Activated CD4-positive, alpha-beta memory T cell treated with anti-CD3 and anti-CD28 coated beads, Interleukin-2, amount 10 ng/mL, durations not matched to agents 7 days and 5 days (primary cell): ENCODE measurements around the gene SF3B4. TPM values are rescaled to one million over a fixed set of nuclear protein-coding genes. Genes with fewer than 3 reads are reported as not detected.
A peak's percentile ranks its signal among the peaks of the same experiment; 100 is the strongest.

Experiments
- CTCF ChIA-PET: fragments of 350-600 bp; sonication (Branson Sonifier 250); formaldehyde crosslinking; loops from one replicate; lab custom pipeline; 2021; ENCODE audit warnings: antibody characterized with exemption, inconsistent platforms; lab: Charles Lee
- POLR2A ChIA-PET: fragments of 350-600 bp; sonication (Branson Sonifier 250); formaldehyde crosslinking; loops from one replicate; lab custom pipeline; 2021; ENCODE audit warnings: antibody characterized with exemption; lab: Charles Lee
- DNase-seq: peaks from one replicate; pipeline ENCODE4 v3.0.0-alpha.2; 2020
- H3K27ac Mint-ChIP-seq: one replicate; pipeline ENCODE4 v1.8.0; 2021; ENCODE audit warnings: mild to moderate bottlenecking, mixed read lengths
- H3K27me3 Mint-ChIP-seq: one replicate; pipeline ENCODE4 v1.8.0; 2021; ENCODE audit warnings: mixed read lengths
- H3K36me3 Mint-ChIP-seq: one replicate; pipeline ENCODE4 v1.8.0; 2021; ENCODE audit warnings: low read depth, mixed read lengths
- H3K4me1 Mint-ChIP-seq: one replicate; pipeline ENCODE4 v1.8.0; 2021; ENCODE audit warnings: mixed read lengths
- H3K4me3 Mint-ChIP-seq: one replicate; pipeline ENCODE4 v1.8.0; 2021; ENCODE audit warnings: mild to moderate bottlenecking, mixed read lengths
- H3K9me3 Mint-ChIP-seq: one replicate; pipeline ENCODE4 v1.8.0; 2021; ENCODE audit warnings: mixed read lengths
- total RNA-seq, 2 experiments: library from RNA; stranded (reverse); gene quantifications; one replicate each; pipeline ENCODE4 v1.2.3, GENCODE V29; 2021

The SF3B4 gene
- total RNA-seq, 2 experiments from 2014 or later = 82.3 to 84.3 TPM

- POLR2A ChIA-PET = interaction anchor here (0.8 to 6.9 kb wide), 33 partner anchors 8 to 694 kb away, joined by 3 to 314 read pairs (median 12); partner anchors contain the start of genes ANP32E, BOLA1, MCL1 and MTMR11
- H3K36me3 Mint-ChIP-seq = no peaks in the 10 kb centered on the region
- H3K9me3 Mint-ChIP-seq = no peaks in the 10 kb centered on the region
- H3K4me3 Mint-ChIP-seq = no peak overlapping the region
- peak; percentile 83 for DNase-seq
- peaks cover 17% of the 10 kb centered on the region for H3K4me1 Mint-ChIP-seq
- H3K27ac Mint-ChIP-seq = no peak overlapping the region
- CTCF ChIA-PET = interaction anchor here (0.8 to 4.6 kb wide), 5 partner anchors 43 to 302 kb away, joined by 3 to 47 read pairs (median 3); partner anchors contain the start of gene PLEKHO1
- H3K27me3 Mint-ChIP-seq = no peaks in the 10 kb centered on the region
These were observed 42.1 kb downstream of the SF3B4 start for GRCh38 chr1:149885339-149886120.

GRCh38 chr1:149884433-149885338 lies 42.9 kb downstream of the SF3B4 start:
- ChIA-PET CTCF (interaction anchor here (0.8 to 1.4 kb wide), 3 partner anchors 43 to 302 kb away, joined by 3 to 6 read pairs (median 3); no protein-coding TSS in a partner anchor), POLR2A (interaction anchor here (0.8 to 6.9 kb wide), 24 partner anchors 7 to 744 kb away, joined by 3 to 314 read pairs (median 20); partner anchors contain the start of genes ANP32E, BOLA1, MTMR11 and OTUD7B)
- Mint-ChIP-seq H3K36me3 (no peaks in the 10 kb centered on the region), H3K27ac (no peak overlapping the region), H3K4me1 (peaks cover 18% of the 10 kb centered on the region), H3K9me3 (no peaks in the 10 kb centered on the region), H3K27me3 (no peaks in the 10 kb centered on the region), H3K4me3 (no peak overlapping the region)
- peak; percentile 45 for DNase-seq

GRCh38 chr1:149883598-149884247 lies 43.9 kb downstream of the SF3B4 start:
- DNase-seq = no peak
- peak overlapping the region; percentile 1 for H3K4me3 Mint-ChIP-seq
- H3K27ac Mint-ChIP-seq = no peak overlapping the region
- no peaks in the 10 kb centered on the region for H3K36me3 Mint-ChIP-seq
- ChIA-PET CTCF (interaction anchor here (1.4 kb wide), 1 partner anchor 303 kb away, joined by 6 read pairs; no protein-coding TSS in a partner anchor), POLR2A (interaction anchor here (1.2 to 6.9 kb wide), 13 partner anchors 10 to 745 kb away, joined by 3 to 314 read pairs (median 70); partner anchors contain the start of genes ANP32E, BOLA1, MTMR11 and OTUD7B)
- H3K4me1 Mint-ChIP-seq = peaks cover 26% of the 10 kb centered on the region
- H3K9me3 Mint-ChIP-seq = no peaks in the 10 kb centered on the region
- no peaks in the 10 kb centered on the region for H3K27me3 Mint-ChIP-seq

- peak overlapping the region; percentile 5 for H3K27ac Mint-ChIP-seq
- CTCF ChIA-PET = no interaction called here
- no peaks in the 10 kb centered on the region for H3K36me3 Mint-ChIP-seq
- no peak for DNase-seq
- H3K4me1 Mint-ChIP-seq = peaks cover 29% of the 10 kb centered on the region
- POLR2A ChIA-PET = no interaction called here
- no peaks in the 10 kb centered on the region for H3K9me3 Mint-ChIP-seq
- no peaks in the 10 kb centered on the region for H3K27me3 Mint-ChIP-seq
- H3K4me3 Mint-ChIP-seq = no peak overlapping the region
These were observed 45.7 kb downstream of the SF3B4 start for GRCh38 chr1:149881876-149882275.

- ChIA-PET POLR2A (interaction anchor here (1.8 kb wide), 1 partner anchor 8 kb away, joined by 13 read pairs; a partner anchor contains a TSS), CTCF (no interaction called here)
These were observed 48.0 kb downstream of the SF3B4 start for GRCh38 chr1:149879556-149879955.

GRCh38 chr1:149877211-149877946 lies 50.2 kb downstream of the SF3B4 start:
- no peaks in the 10 kb centered on the region for H3K9me3 Mint-ChIP-seq
- no peak overlapping the region for H3K27ac Mint-ChIP-seq
- POLR2A ChIA-PET = interaction anchor here (1.8 to 2.1 kb wide), 2 partner anchors 8 to 10 kb away, joined by 8 to 20 read pairs; a partner anchor contains a TSS
- H3K36me3 Mint-ChIP-seq = no peaks in the 10 kb centered on the region
- CTCF ChIA-PET = no interaction called here
- H3K27me3 Mint-ChIP-seq = no peaks in the 10 kb centered on the region
- peaks cover 27% of the 10 kb centered on the region for H3K4me1 Mint-ChIP-seq
- DNase-seq = no peak
- no peak overlapping the region for H3K4me3 Mint-ChIP-seq

More at GRCh38 chr1:149879556-149879955, 48.0 kb downstream of the SF3B4 start:
- Mint-ChIP-seq H3K4me1 (peaks cover 29% of the 10 kb centered on the region), H3K36me3 (no peaks in the 10 kb centered on the region), H3K27ac (peak overlapping the region; percentile 75), H3K4me3 (peak overlapping the region; percentile 31), H3K9me3 (no peaks in the 10 kb centered on the region), H3K27me3 (no peaks in the 10 kb centered on the region)
- peak; percentile 46 for DNase-seq

Other genes starting within 250 kb of the SF3B4 start
- 1 to 10 TPM in 1 of 2 experiments, under 1 TPM in 1; 0.58 to 1.1 TPM for gene FCGR1A, start 145.1 kb downstream of the SF3B4 start, total RNA-seq
- gene BOLA1, start 28.2 kb downstream of the SF3B4 start, total RNA-seq = 10 to 100 TPM; 24.9 to 27.2 TPM
- gene SV2A, start 10.0 kb downstream of the SF3B4 start, total RNA-seq = 10 to 100 TPM; 14.4 to 15.2 TPM
- gene MTMR11, start 9.1 kb upstream of the SF3B4 start, total RNA-seq = 10 to 100 TPM; 19.2 to 20.7 TPM
- gene OTUD7B, start 82.9 kb upstream of the SF3B4 start, total RNA-seq = 10 to 100 TPM; 15.9 to 17.4 TPM
- 10 to 100 TPM; 35.4 to 39.0 TPM for gene VPS45, start 140.0 kb upstream of the SF3B4 start, total RNA-seq
- 10 to 100 TPM; 89.8 to 92.9 TPM for gene PLEKHO1, start 222.1 kb upstream of the SF3B4 start, total RNA-seq